ENCODE data around the gene TSEN15.
"Not testable (repeated sequence)": the region's sequence is repeated elsewhere in the genome, so short reads cannot be mapped to it uniquely, and the experiment has no call there.

Gene TSEN15

DNA sequence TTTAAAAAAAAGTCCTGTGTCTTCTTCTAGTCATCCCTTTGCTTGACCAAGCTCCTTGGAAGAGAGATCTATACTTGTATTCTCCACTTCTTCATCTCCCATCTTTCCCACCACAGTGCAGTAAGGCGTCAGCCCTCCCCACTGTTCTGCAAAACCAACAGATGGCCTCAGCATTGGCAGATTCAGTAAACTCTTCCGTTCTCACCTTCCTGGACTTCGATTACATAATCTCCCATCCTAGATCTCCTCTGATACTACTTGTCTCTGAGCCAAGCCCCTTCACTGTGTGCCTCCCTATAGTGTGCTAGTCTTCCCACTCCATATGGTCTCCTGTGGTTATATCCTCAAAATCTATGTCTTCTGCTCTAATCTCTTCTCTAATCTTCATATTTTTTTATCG, 12.4 kb upstream of the TSEN15 start:
- Histone ChIP-seq H4K20me1 (ENCODE audit: low read depth, low read length) (no peaks in the 10 kb centered on the region), H3F3A (ENCODE audit: insufficient read depth) (no peaks in the 10 kb centered on the region), H3K27me3 (ENCODE audit: low read length) (no peaks in the 10 kb centered on the region), H3K9ac (ENCODE audit: low read length) (no peak overlapping the region), H3K27ac (ENCODE audit: low read depth, low read length) (no peak overlapping the region), H3K4me2 (ENCODE audit: low read depth, low read length, poor library complexity, severe bottlenecking) (no peak overlapping the region), H3K4me3 (ENCODE audit: insufficient read depth, low read length, poor library complexity, severe bottlenecking) (no peak overlapping the region), H3K9me2 (replicated peaks; ENCODE audit: insufficient read depth, low read length) (no peaks in the 10 kb centered on the region), H2AFZ (ENCODE audit: low read depth, low read length, severe bottlenecking) (no peak overlapping the region), H3K9me3 (ENCODE audit: insufficient read depth, low read length) (no peaks in the 10 kb centered on the region), H3K36me3 (ENCODE audit: low read length) (no peaks in the 10 kb centered on the region), H3K79me2 (ENCODE audit: insufficient read depth, low read length) (no peaks in the 10 kb centered on the region)
- TF ChIP-seq EZH2phosphoT487 (conservative IDR thresholded peaks at IDR 0.05; ENCODE audit: low read length) = no peak

DNA sequence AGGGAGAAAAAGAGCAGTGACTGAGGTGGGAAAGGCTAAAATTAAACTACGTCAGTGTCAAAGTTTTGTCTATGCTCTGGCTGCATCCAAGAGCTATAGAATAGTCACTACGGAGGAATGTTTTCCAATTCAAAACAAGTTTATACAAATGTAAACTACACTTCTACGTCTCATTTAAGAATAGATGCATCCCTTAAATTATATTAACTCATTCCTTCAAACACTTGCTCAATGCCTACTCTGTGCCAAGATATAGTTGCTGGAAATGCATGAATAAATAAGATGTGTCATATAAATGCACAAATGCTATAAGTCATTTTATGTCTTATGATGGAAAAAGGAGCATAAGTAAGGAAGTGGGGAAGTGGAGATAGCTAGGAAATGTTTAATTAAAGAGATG, 9.8 kb upstream of the TSEN15 start:
- Histone ChIP-seq H3K36me3 (ENCODE audit: low read length) (no peaks in the 10 kb centered on the region), H3K27me3 (ENCODE audit: low read length) (no peaks in the 10 kb centered on the region)

GRCh38 chr1:184043315-184043714, 8.2 kb upstream of the TSEN15 start:
- H3K9ac ChIP-seq (ENCODE audit: low read length); H3F3A ChIP-seq (ENCODE audit: insufficient read depth); H2AFZ ChIP-seq (ENCODE audit: low read depth, low read length, severe bottlenecking); H3K9me2 ChIP-seq (replicated peaks; ENCODE audit: insufficient read depth, low read length); H4K20me1 ChIP-seq (ENCODE audit: low read depth, low read length); H3K79me2 ChIP-seq (ENCODE audit: insufficient read depth, low read length); H3K9me3 ChIP-seq (ENCODE audit: insufficient read depth, low read length); H3K4me2 ChIP-seq (ENCODE audit: low read depth, low read length, poor library complexity, severe bottlenecking); H3K27ac ChIP-seq (ENCODE audit: low read depth, low read length); H3K27me3 ChIP-seq (ENCODE audit: low read length); H3K36me3 ChIP-seq (ENCODE audit: low read length); H3K4me3 ChIP-seq (ENCODE audit: insufficient read depth, low read length, poor library complexity, severe bottlenecking): not testable (repeated sequence)

More for the DNA sequence above, 9.8 kb upstream of the TSEN15 start:
- Histone ChIP-seq H3K9me3 (ENCODE audit: insufficient read depth, low read length) (no peaks in the 10 kb centered on the region), H3K79me2 (ENCODE audit: insufficient read depth, low read length) (no peaks in the 10 kb centered on the region), H3K9me2 (replicated peaks; ENCODE audit: insufficient read depth, low read length) (no peaks in the 10 kb centered on the region), H2AFZ (ENCODE audit: low read depth, low read length, severe bottlenecking) (no peak overlapping the region), H3K4me3 (ENCODE audit: insufficient read depth, low read length, poor library complexity, severe bottlenecking) (no peak overlapping the region), H3F3A (ENCODE audit: insufficient read depth) (no peaks in the 10 kb centered on the region), H3K27ac (ENCODE audit: low read depth, low read length) (no peak overlapping the region), H4K20me1 (ENCODE audit: low read depth, low read length) (no peaks in the 10 kb centered on the region), H3K4me2 (ENCODE audit: low read depth, low read length, poor library complexity, severe bottlenecking) (no peak overlapping the region), H3K9ac (ENCODE audit: low read length) (no peak overlapping the region)
- TF ChIP-seq, protein P1, sequence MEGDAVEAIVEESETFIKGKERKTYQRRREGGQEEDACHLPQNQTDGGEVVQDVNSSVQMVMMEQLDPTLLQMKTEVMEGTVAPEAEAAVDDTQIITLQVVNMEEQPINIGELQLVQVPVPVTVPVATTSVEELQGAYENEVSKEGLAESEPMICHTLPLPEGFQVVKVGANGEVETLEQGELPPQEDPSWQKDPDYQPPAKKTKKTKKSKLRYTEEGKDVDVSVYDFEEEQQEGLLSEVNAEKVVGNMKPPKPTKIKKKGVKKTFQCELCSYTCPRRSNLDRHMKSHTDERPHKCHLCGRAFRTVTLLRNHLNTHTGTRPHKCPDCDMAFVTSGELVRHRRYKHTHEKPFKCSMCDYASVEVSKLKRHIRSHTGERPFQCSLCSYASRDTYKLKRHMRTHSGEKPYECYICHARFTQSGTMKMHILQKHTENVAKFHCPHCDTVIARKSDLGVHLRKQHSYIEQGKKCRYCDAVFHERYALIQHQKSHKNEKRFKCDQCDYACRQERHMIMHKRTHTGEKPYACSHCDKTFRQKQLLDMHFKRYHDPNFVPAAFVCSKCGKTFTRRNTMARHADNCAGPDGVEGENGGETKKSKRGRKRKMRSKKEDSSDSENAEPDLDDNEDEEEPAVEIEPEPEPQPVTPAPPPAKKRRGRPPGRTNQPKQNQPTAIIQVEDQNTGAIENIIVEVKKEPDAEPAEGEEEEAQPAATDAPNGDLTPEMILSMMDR (IDR thresholded peaks at IDR 0.05; ENCODE audit: insufficient read depth, low read length, poor library complexity, severe bottlenecking) = no peak
- no peak for TF ChIP-seq EZH2phosphoT487 (conservative IDR thresholded peaks at IDR 0.05; ENCODE audit: low read length)

DNA sequence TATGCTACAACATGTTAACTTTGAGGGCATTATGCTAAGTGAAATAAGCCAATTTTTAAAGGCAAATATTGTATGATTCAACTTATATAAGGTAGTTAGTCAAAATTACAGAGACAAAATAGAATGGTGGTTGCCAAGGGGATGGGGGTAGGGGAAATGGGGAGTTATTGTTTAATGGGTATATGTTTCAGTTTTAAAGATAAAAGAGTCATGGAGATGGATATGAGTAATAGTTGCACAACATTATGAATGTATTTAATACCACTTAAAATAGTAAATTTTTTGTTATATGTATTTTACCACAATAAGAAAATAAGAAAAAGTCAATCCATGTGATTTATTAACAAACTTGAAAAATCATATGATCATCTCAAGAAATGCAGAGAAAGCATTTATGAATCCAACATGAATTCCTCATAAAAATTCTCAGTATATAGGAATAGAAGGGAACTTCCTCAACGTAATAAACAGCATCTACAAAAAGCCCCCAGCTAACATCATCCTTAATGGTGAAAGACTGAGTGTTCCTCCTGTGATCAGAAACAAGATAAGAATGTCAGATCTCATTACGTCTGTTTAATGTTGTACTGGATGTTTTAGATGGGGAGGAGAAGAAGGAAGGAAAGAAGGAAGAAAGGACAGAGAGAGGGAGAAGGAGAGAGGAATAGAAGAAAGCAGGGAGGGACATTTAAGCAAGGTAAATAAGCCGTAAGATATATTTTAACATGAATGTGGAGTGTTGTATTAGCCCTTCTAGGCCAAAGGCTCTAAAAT, 6.7 kb upstream of the TSEN15 start:
- no peak overlapping the region for H3K4me3 ChIP-seq (ENCODE audit: insufficient read depth, low read length, poor library complexity, severe bottlenecking)
- no peak overlapping the region for H2AFZ ChIP-seq (ENCODE audit: low read depth, low read length, severe bottlenecking)
- no peaks in the 10 kb centered on the region for H3K36me3 ChIP-seq (ENCODE audit: low read length)
- no peak overlapping the region for H3K27ac ChIP-seq (ENCODE audit: low read depth, low read length)
- H3F3A ChIP-seq (ENCODE audit: insufficient read depth) = no peaks in the 10 kb centered on the region
- TF ChIP-seq, protein P1 (IDR thresholded peaks at IDR 0.05; ENCODE audit: insufficient read depth, low read length, poor library complexity, severe bottlenecking) = no peak
- no peak for TF ChIP-seq EZH2phosphoT487 (conservative IDR thresholded peaks at IDR 0.05; ENCODE audit: low read length)
- no peaks in the 10 kb centered on the region for H3K9me2 ChIP-seq (replicated peaks; ENCODE audit: insufficient read depth, low read length)
- no peaks in the 10 kb centered on the region for H4K20me1 ChIP-seq (ENCODE audit: low read depth, low read length)
- H3K9ac ChIP-seq (ENCODE audit: low read length) = no peak overlapping the region
- no peaks in the 10 kb centered on the region for H3K9me3 ChIP-seq (ENCODE audit: insufficient read depth, low read length)
- H3K4me2 ChIP-seq (ENCODE audit: low read depth, low read length, poor library complexity, severe bottlenecking) = no peak overlapping the region
- no peaks in the 10 kb centered on the region for H3K27me3 ChIP-seq (ENCODE audit: low read length)
- no peaks in the 10 kb centered on the region for H3K79me2 ChIP-seq (ENCODE audit: insufficient read depth, low read length)

GRCh38 chr1:184047541-184047940, 4.0 kb upstream of the TSEN15 start:
- not testable (repeated sequence) for H3K9me2 ChIP-seq (replicated peaks; ENCODE audit: insufficient read depth, low read length); H3F3A ChIP-seq (ENCODE audit: insufficient read depth); H3K36me3 ChIP-seq (ENCODE audit: low read length); H3K79me2 ChIP-seq (ENCODE audit: insufficient read depth, low read length); H3K27ac ChIP-seq (ENCODE audit: low read depth, low read length); H3K4me3 ChIP-seq (ENCODE audit: insufficient read depth, low read length, poor library complexity, severe bottlenecking); H3K27me3 ChIP-seq (ENCODE audit: low read length); H3K9ac ChIP-seq (ENCODE audit: low read length); H3K4me2 ChIP-seq (ENCODE audit: low read depth, low read length, poor library complexity, severe bottlenecking); H3K9me3 ChIP-seq (ENCODE audit: insufficient read depth, low read length); H2AFZ ChIP-seq (ENCODE audit: low read depth, low read length, severe bottlenecking); H4K20me1 ChIP-seq (ENCODE audit: low read depth, low read length)

All from SU-DHL-6 (cell line).